T-helper 1 cell treated with Interleukin-12 subunit alpha and Interleukin-12 subunit beta and Interleukin-4 antibody, amounts not matched to agents 30 μg/mL and 1 μg/mL, for 36 hours (primary cell): ENCODE results near the gene SNX9.
"Not testable (repeated sequence)": the region's sequence is repeated elsewhere in the genome, so short reads cannot be mapped to it uniquely, and the experiment has no call there.

Source experiments
- H3K27ac Mint-ChIP-seq: one replicate; pipeline ENCODE4 v1.8.0; 2021; ENCODE audit warnings: mild to moderate bottlenecking, mixed read lengths
- H3K27me3 Mint-ChIP-seq: one replicate; pipeline ENCODE4 v1.8.0; 2021; ENCODE audit warnings: low read depth, mixed read lengths
- H3K36me3 Mint-ChIP-seq: one replicate; pipeline ENCODE4 v1.8.0; 2021; ENCODE audit warnings: low read depth, mixed read lengths
- H3K4me1 Mint-ChIP-seq: one replicate; pipeline ENCODE4 v1.8.0; 2021; ENCODE audit warnings: low read depth, mixed read lengths
- H3K4me3 Mint-ChIP-seq: one replicate; pipeline ENCODE4 v1.8.0; 2021; ENCODE audit warnings: mild to moderate bottlenecking, moderate library complexity, mixed read lengths
- H3K9me3 Mint-ChIP-seq: one replicate; pipeline ENCODE4 v1.8.0; 2021; ENCODE audit warnings: mixed read lengths

Gene SNX9

GRCh38 chr6:157892363-157892877 lies 69.4 kb downstream of the SNX9 start:
- H3K4me1 Mint-ChIP-seq, result peaks cover 34% of the 10 kb centered on the region
- H3K36me3 Mint-ChIP-seq, result peaks cover 21% of the 10 kb centered on the region
- no peaks in the 10 kb centered on the region for H3K9me3 Mint-ChIP-seq
- H3K27me3 Mint-ChIP-seq, result no peaks in the 10 kb centered on the region
- H3K4me3 Mint-ChIP-seq, result peak overlapping the region; percentile 64
- peak overlapping the region; percentile 75 for H3K27ac Mint-ChIP-seq

- Mint-ChIP-seq H3K27ac (peak overlapping the region; percentile 4), H3K4me3 (no peak overlapping the region), H3K9me3 (no peaks in the 10 kb centered on the region), H3K27me3 (no peaks in the 10 kb centered on the region), H3K36me3 (peaks cover 15% of the 10 kb centered on the region), H3K4me1 (peaks cover 32% of the 10 kb centered on the region)
Measured at GRCh38 chr6:157893238-157893637, 70.2 kb downstream of the SNX9 start.

- Mint-ChIP-seq H3K4me1 (peaks cover 38% of the 10 kb centered on the region), H3K4me3 (no peak overlapping the region), H3K27me3 (no peaks in the 10 kb centered on the region), H3K27ac (no peak overlapping the region), H3K36me3 (peaks cover 9% of the 10 kb centered on the region), H3K9me3 (no peaks in the 10 kb centered on the region)
Measured at GRCh38 chr6:157895585-157895984, 72.5 kb downstream of the SNX9 start.

GRCh38 chr6:157896932-157897331 lies 73.9 kb downstream of the SNX9 start:
- Mint-ChIP-seq H3K27ac (no peak overlapping the region), H3K36me3 (peaks cover 9% of the 10 kb centered on the region), H3K4me3 (no peak overlapping the region), H3K27me3 (no peaks in the 10 kb centered on the region), H3K9me3 (no peaks in the 10 kb centered on the region), H3K4me1 (peaks cover 37% of the 10 kb centered on the region)

GRCh38 chr6:157898169-157898568 lies 75.1 kb downstream of the SNX9 start:
- H3K27me3 Mint-ChIP-seq, result no peaks in the 10 kb centered on the region
- H3K9me3 Mint-ChIP-seq, result no peaks in the 10 kb centered on the region
- H3K27ac Mint-ChIP-seq, result peak overlapping the region; percentile 29
- H3K36me3 Mint-ChIP-seq, result peaks cover 10% of the 10 kb centered on the region
- H3K4me3 Mint-ChIP-seq, result no peak overlapping the region
- peaks cover 27% of the 10 kb centered on the region for H3K4me1 Mint-ChIP-seq

- H3K27ac Mint-ChIP-seq, result no peak overlapping the region
- H3K36me3 Mint-ChIP-seq, result peaks cover 10% of the 10 kb centered on the region
- peaks cover 23% of the 10 kb centered on the region for H3K4me1 Mint-ChIP-seq
- H3K27me3 Mint-ChIP-seq, result no peaks in the 10 kb centered on the region
- H3K4me3 Mint-ChIP-seq, result no peak overlapping the region
- no peaks in the 10 kb centered on the region for H3K9me3 Mint-ChIP-seq
Measured at GRCh38 chr6:157898640-157899039, 75.6 kb downstream of the SNX9 start.

- H3K36me3 Mint-ChIP-seq, H3K4me3 Mint-ChIP-seq, H3K9me3 Mint-ChIP-seq, H3K27me3 Mint-ChIP-seq, H3K27ac Mint-ChIP-seq: not testable (repeated sequence)
- H3K4me1 Mint-ChIP-seq, result peaks cover 23% of the 10 kb centered on the region
Measured at GRCh38 chr6:157900262-157900661, 77.2 kb downstream of the SNX9 start.

- H3K27me3 Mint-ChIP-seq, H3K4me3 Mint-ChIP-seq, H3K27ac Mint-ChIP-seq, H3K9me3 Mint-ChIP-seq, H3K36me3 Mint-ChIP-seq: not testable (repeated sequence)
- H3K4me1 Mint-ChIP-seq, result peaks cover 20% of the 10 kb centered on the region
Measured at GRCh38 chr6:157900751-157901150, 77.7 kb downstream of the SNX9 start.

GRCh38 chr6:157904999-157905398 lies 82.0 kb downstream of the SNX9 start:
- Mint-ChIP-seq H3K27me3 (no peaks in the 10 kb centered on the region), H3K27ac (no peak overlapping the region), H3K9me3 (no peaks in the 10 kb centered on the region), H3K36me3 (peaks cover 21% of the 10 kb centered on the region), H3K4me3 (no peak overlapping the region), H3K4me1 (peaks cover 24% of the 10 kb centered on the region)

- no peaks in the 10 kb centered on the region for H3K9me3 Mint-ChIP-seq
- no peak overlapping the region for H3K27ac Mint-ChIP-seq
- peaks cover 20% of the 10 kb centered on the region for H3K4me1 Mint-ChIP-seq
- H3K36me3 Mint-ChIP-seq, result peaks cover 26% of the 10 kb centered on the region
- H3K4me3 Mint-ChIP-seq, result no peak overlapping the region
- H3K27me3 Mint-ChIP-seq, result no peaks in the 10 kb centered on the region
Measured at GRCh38 chr6:157905590-157906342, 82.7 kb downstream of the SNX9 start.

- Mint-ChIP-seq H3K27me3 (no peaks in the 10 kb centered on the region), H3K4me3 (no peak overlapping the region), H3K36me3 (peaks cover 28% of the 10 kb centered on the region), H3K4me1 (peaks cover 13% of the 10 kb centered on the region), H3K27ac (no peak overlapping the region), H3K9me3 (no peaks in the 10 kb centered on the region)
Measured at GRCh38 chr6:157906537-157907061, 83.6 kb downstream of the SNX9 start.

- no peak overlapping the region for H3K4me3 Mint-ChIP-seq
- no peaks in the 10 kb centered on the region for H3K9me3 Mint-ChIP-seq
- no peak overlapping the region for H3K27ac Mint-ChIP-seq
- peaks cover 13% of the 10 kb centered on the region for H3K4me1 Mint-ChIP-seq
- no peaks in the 10 kb centered on the region for H3K27me3 Mint-ChIP-seq
- H3K36me3 Mint-ChIP-seq, result peaks cover 26% of the 10 kb centered on the region
Measured at GRCh38 chr6:157907651-157908050, 84.6 kb downstream of the SNX9 start.

- Mint-ChIP-seq H3K36me3 (peaks cover 25% of the 10 kb centered on the region), H3K9me3 (no peaks in the 10 kb centered on the region), H3K27me3 (no peaks in the 10 kb centered on the region), H3K27ac (no peak overlapping the region), H3K4me1 (peaks cover 14% of the 10 kb centered on the region), H3K4me3 (no peak overlapping the region)
Measured at GRCh38 chr6:157908369-157909281, 85.6 kb downstream of the SNX9 start.

- no peak overlapping the region for H3K27ac Mint-ChIP-seq
- H3K27me3 Mint-ChIP-seq, result no peaks in the 10 kb centered on the region
- no peaks in the 10 kb centered on the region for H3K9me3 Mint-ChIP-seq
- peaks cover 14% of the 10 kb centered on the region for H3K4me1 Mint-ChIP-seq
- H3K4me3 Mint-ChIP-seq, result no peak overlapping the region
- peaks cover 28% of the 10 kb centered on the region for H3K36me3 Mint-ChIP-seq
Measured at GRCh38 chr6:157909282-157909664, 86.2 kb downstream of the SNX9 start.
